Neural cell (in vitro differentiated cells): Measurements from ENCODE around the gene BAG5. TPM values are rescaled to one million over a fixed set of nuclear protein-coding genes. Genes with fewer than 3 reads are reported as not detected.
"Not testable (repeated sequence)": the region's sequence is repeated elsewhere in the genome, so short reads cannot be mapped to it uniquely, and the experiment has no call there.

ENCODE experiments used
- H2AFZ ChIP-seq: fragments of 200-600, 300-800 bp; sonication (generic), shearing (Covaris generic); 2 replicates; pipeline ENCODE4 v1.6.0; 2014; ENCODE audit warnings: low read depth, mild to moderate bottlenecking, antibody characterized with exemption, low read length, moderate library complexity
- H3F3A ChIP-seq: fragments of 200-600 bp; shearing (Covaris generic); 2 replicates; pipeline ENCODE4 v1.6.1; 2016; ENCODE audit warnings: mild to moderate bottlenecking, moderate library complexity, mixed read lengths, antibody characterized with exemption, low read length; ENCODE audit not compliant: insufficient read depth, poor library complexity, severe bottlenecking
- H3K27ac ChIP-seq: fragments of 200-600, 300-800 bp; sonication (generic), shearing (Covaris generic); 2 replicates; pipeline ENCODE4 v1.5.1; 2014; ENCODE audit warnings: mild to moderate bottlenecking, low read length, moderate library complexity
- H3K27me3 ChIP-seq: fragments of 300-800, 200-600 bp; sonication (generic), shearing (Covaris generic); 2 replicates; pipeline ENCODE4 v1.6.0; 2014; ENCODE audit warnings: mild to moderate bottlenecking, low read depth, low read length, moderate library complexity; ENCODE audit not compliant: insufficient read depth
- H3K36me3 ChIP-seq: fragments of 300-800, 200-600 bp; sonication (generic), shearing (Covaris generic); 2 replicates; pipeline ENCODE4 v1.5.1; 2014; ENCODE audit warnings: mild to moderate bottlenecking, antibody characterized with exemption, low read length, moderate library complexity; ENCODE audit not compliant: insufficient read depth
- H3K4me2 ChIP-seq: fragments of 300-800, 200-600 bp; sonication (generic), shearing (Covaris generic); 2 replicates; pipeline ENCODE4 v1.6.0; 2014; ENCODE audit warnings: mild to moderate bottlenecking, low read length
- H3K4me3 ChIP-seq: fragments of 300-800, 200-600 bp; sonication (generic), shearing (Covaris generic); 2 replicates; pipeline ENCODE4 v1.5.1; 2014; ENCODE audit warnings: mild to moderate bottlenecking, low read length, moderate library complexity
- H3K79me2 ChIP-seq: fragments of 200-600 bp; shearing (Covaris generic); replicated peaks from 2 replicates; pipeline ENCODE4 v1.6.0; 2014; ENCODE audit warnings: mild to moderate bottlenecking, low read length, moderate library complexity; ENCODE audit not compliant: insufficient read depth
- H3K9ac ChIP-seq: fragments of 300-800, 200-600 bp; sonication (generic), shearing (Covaris generic); 2 replicates; pipeline ENCODE4 v1.6.1; 2016; ENCODE audit warnings: mild to moderate bottlenecking, low read length, mixed read lengths
- H3K9me2 ChIP-seq: fragments of 200-600 bp; shearing (Covaris generic); 2 replicates; pipeline ENCODE4 v1.6.1; 2016; ENCODE audit warnings: mild to moderate bottlenecking, low read length, mixed read lengths; ENCODE audit not compliant: insufficient read depth
- H3K9me3 ChIP-seq: fragments of 200-600, 300-800 bp; sonication (generic), shearing (Covaris generic); 2 replicates; pipeline ENCODE4 v1.6.1; 2016; ENCODE audit warnings: mild to moderate bottlenecking, mixed run types, low read length, moderate library complexity, mixed read lengths
- H4K20me1 ChIP-seq: fragments of 200-600 bp; shearing (Covaris generic); 2 replicates; pipeline ENCODE4 v1.6.1; 2016; ENCODE audit warnings: mild to moderate bottlenecking, mixed run types; ENCODE audit not compliant: insufficient read depth
- CTCF ChIP-seq: fragments of 450-650 bp; IDR thresholded peaks from 2 replicates; pipeline ENCODE4 v1.5.1; 2014; ENCODE audit warnings: antibody characterized with exemption, mild to moderate bottlenecking, moderate library complexity; ENCODE audit not compliant: poor library complexity, severe bottlenecking
- EP300 ChIP-seq: fragments of 450-650 bp; conservative IDR thresholded peaks from 2 replicates; pipeline ENCODE4 v1.6.1; 2014; ENCODE audit warnings: antibody characterized with exemption, mild to moderate bottlenecking, moderate library complexity; ENCODE audit not compliant: poor library complexity, severe bottlenecking
- EZH2 ChIP-seq: fragments of 200-600, 300-800 bp; shearing (Covaris generic), sonication (generic); IDR thresholded peaks from 2 replicates; pipeline ENCODE4 v1.6.1; 2014; ENCODE audit warnings: antibody characterized with exemption, low read length, borderline replicate concordance, mild to moderate bottlenecking; ENCODE audit not compliant: insufficient read depth, poor library complexity, severe bottlenecking
- MXI1 ChIP-seq: fragments of 450-650 bp; conservative IDR thresholded peaks from 2 replicates; pipeline ENCODE4 v1.6.1; 2014; ENCODE audit warnings: antibody characterized with exemption, mild to moderate bottlenecking; ENCODE audit not compliant: poor library complexity, severe bottlenecking
- RAD21 ChIP-seq: fragments of 450-650 bp; conservative IDR thresholded peaks from 2 replicates; pipeline ENCODE4 v1.6.1; 2014; ENCODE audit warnings: antibody characterized with exemption, mild to moderate bottlenecking, moderate library complexity
- REST ChIP-seq: IDR thresholded peaks from 2 replicates; pipeline ENCODE4 v1.6.1; 2012; ENCODE audit warnings: borderline replicate concordance
- SMC3 ChIP-seq: fragments of 450-650 bp; conservative IDR thresholded peaks from 2 replicates; pipeline ENCODE4 v1.6.1; 2014; ENCODE audit warnings: antibody characterized with exemption, mild to moderate bottlenecking, moderate library complexity; ENCODE audit not compliant: poor library complexity
- TAF1 ChIP-seq: IDR thresholded peaks from 2 replicates; pipeline ENCODE4 v1.6.1; 2012; ENCODE audit warnings: low read depth
- polyA plus RNA-seq: library from polyadenylated mRNA; depleted of rRNA; stranded (reverse); fragments of >200 nt; gene quantifications from 2 replicates; pipeline ENCODE4 v1.2.3, GENCODE V29; 2014

BAG5 gene
- polyA plus RNA-seq, 1 donor from 2014 or later = 25.5 TPM

DNA sequence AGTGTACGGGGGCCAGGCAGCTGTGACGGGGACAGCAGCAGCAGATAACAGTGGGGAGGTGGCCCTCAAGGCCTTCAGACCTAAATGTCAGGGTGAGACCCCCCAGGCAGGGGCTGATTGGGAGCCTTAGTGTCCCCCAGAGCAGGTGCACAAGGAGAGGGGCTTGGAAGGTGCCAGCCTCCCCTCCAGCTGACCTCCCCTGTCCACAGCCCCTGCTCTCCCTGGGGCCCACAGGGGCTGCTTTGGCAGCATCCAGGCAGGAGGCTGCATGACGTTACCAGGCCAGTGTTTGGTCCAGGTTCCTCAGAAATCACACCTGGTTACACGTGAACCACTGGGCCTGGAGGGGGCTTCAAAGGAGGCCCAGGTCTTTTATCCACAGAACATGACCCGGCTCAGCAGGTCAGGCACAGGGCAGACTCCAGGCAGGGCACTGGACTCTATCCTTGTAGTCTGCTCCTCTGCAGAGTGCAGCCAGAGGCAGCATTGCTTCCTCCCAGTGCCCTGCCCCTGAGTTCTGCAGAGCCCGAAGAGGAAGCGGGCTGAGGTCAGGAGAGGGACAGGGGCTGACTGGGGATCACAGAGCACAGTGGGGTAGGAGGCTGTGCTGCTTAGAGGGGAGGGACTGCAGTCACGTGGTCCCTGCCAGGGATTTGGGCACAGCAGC, 36.1 kb downstream of the BAG5 start:
- TF ChIP-seq EP300 (no peak), CTCF (no peak), EZH2 (no peak), RAD21 (no peak), REST (no peak), MXI1 (no peak), TAF1 (no peak), SMC3 (no peak)
- H3K9ac ChIP-seq = no peak overlapping the region
- H3K4me2 ChIP-seq = no peak overlapping the region

GRCh38 chr14:103525430-103526246, 36.8 kb downstream of the BAG5 start:
- H2AFZ ChIP-seq, H3K9ac ChIP-seq, H3K27me3 ChIP-seq, H3K4me3 ChIP-seq, H3K9me2 ChIP-seq, H4K20me1 ChIP-seq, H3K4me2 ChIP-seq, H3F3A ChIP-seq, H3K36me3 ChIP-seq, H3K9me3 ChIP-seq, H3K27ac ChIP-seq: not testable (repeated sequence)
- H3K79me2 ChIP-seq = peaks cover 22% of the 10 kb centered on the region

More for the DNA sequence above, 36.1 kb downstream of the BAG5 start:
- Histone ChIP-seq H2AFZ (no peak overlapping the region), H3K9me3 (no peaks in the 10 kb centered on the region), H3K9me2 (no peaks in the 10 kb centered on the region), H3K79me2 (peaks cover 19% of the 10 kb centered on the region), H3F3A (no peaks in the 10 kb centered on the region), H3K4me3 (no peak overlapping the region), H3K27ac (no peak overlapping the region), H3K36me3 (no peaks in the 10 kb centered on the region), H4K20me1 (no peaks in the 10 kb centered on the region), H3K27me3 (no peaks in the 10 kb centered on the region)
